Measurements from ENCODE around the gene MED15. TPM values are rescaled to one million over a fixed set of nuclear protein-coding genes. Genes with fewer than 3 reads are reported as not detected.

MED15 gene
- total and polyA plus RNA-seq, 2 of the 4 experiments (the other 2 are of a cell fraction), result 19.0 to 68.8 TPM

GRCh38 chr22:20582171-20582511 is 74.7 kb downstream of the MED15 start:
- H4K8ac ChIP-seq (ENCODE audit: low read depth in 2 of 2, low read length in 2 of 2), result no peak overlapping the region
- ATAC-seq (ENCODE audit: low read depth) (no peak), DNase-seq (no peak)
- no peak overlapping the region for H2BK5ac ChIP-seq (ENCODE audit: low read depth, low read length, poor library complexity, severe bottlenecking)
- no peak overlapping the region for H3K9ac ChIP-seq (ENCODE audit: low read depth, low read length)
- no TSS peak for BruUV-seq (replicated peaks)
- dilution Hi-C loops (cut with HindIII; ENCODE audit: low sequenced_read_pairs, unreplicated experiment), result no loop called here
- H2BK15ac ChIP-seq (ENCODE audit: low read depth, low read length), result no peak overlapping the region
- H3K27ac ChIP-seq (ENCODE audit: insufficient read depth, low read length), result no peak overlapping the region
- no peak for TF ChIP-seq NFE2L2 (IDR thresholded peaks at IDR 0.05; ENCODE audit: low read depth, low read length)
- no peak for TF ChIP-seq MXI1 (IDR thresholded peaks at IDR 0.05; ENCODE audit: borderline replicate concordance, low read depth, low read length)
- no peak overlapping the region for H2BK120ac ChIP-seq (ENCODE audit: low read depth, low read length)
- intact Hi-C loops (cut with micrococcal nuclease), result no loop called here
- no peaks in the 10 kb centered on the region for H3K4me1 ChIP-seq (ENCODE audit: control insufficient read depth, insufficient read depth, low read length)
- no peak overlapping the region for H3K56ac ChIP-seq (ENCODE audit: extremely low read depth, insufficient read depth, low read length)
- no peaks in the 10 kb centered on the region; the same call in 1 of the 2 replicates for H3K9me1 ChIP-seq (ENCODE audit: insufficient read depth, low read length)
- H3K14ac ChIP-seq (replicated peaks; ENCODE audit: low read depth, low read length), result no peak overlapping the region
- no peak overlapping the region for H3K4me2 ChIP-seq (ENCODE audit: low read depth, low read length)
- H2AK9ac ChIP-seq (replicated peaks; ENCODE audit: low read depth, low read length, poor library complexity), result no peak overlapping the region
- no peak overlapping the region for H2BK20ac ChIP-seq (ENCODE audit: low read depth, low read length)
- H3K36me3 ChIP-seq (ENCODE audit: control insufficient read depth, insufficient read depth, low read length), result peaks cover 94% of the 10 kb centered on the region
- H3K4ac ChIP-seq (ENCODE audit: low read depth, low read length), result no peak overlapping the region
- H3K9me3 ChIP-seq (ENCODE audit: control insufficient read depth, insufficient read depth, low read length), result no peaks in the 10 kb centered on the region
- in situ Hi-C loops (cut with MboI; ENCODE audit: low sequenced_read_pairs), result no loop called here
- H3K79me1 ChIP-seq (ENCODE audit: low read depth in 1 of 2, low read length in 2 of 2), result peaks cover 33 to 54% of the 10 kb centered on the region in 2 experiments
- H4K20me1 ChIP-seq (ENCODE audit: insufficient read depth, low read length), result peaks cover 52% of the 10 kb centered on the region
- 100% methylated on average over 1 of the region's 5 CpGs; no CpG with 5 or more reads in 1 of the 2 experiments for WGBS, 2 experiments (ENCODE audit: extremely low coverage in 2 of 2, insufficient read length in 1 of 2)
- no peak overlapping the region for H4K91ac ChIP-seq (ENCODE audit: insufficient read depth, low read depth, low read length)
- no peak overlapping the region for H2AK5ac ChIP-seq (ENCODE audit: low read depth, low read length)
- ChIA-PET POLR2A (ENCODE audit: unreplicated experiment) (no interaction called here), CTCF (no interaction called here)
- H3K4me3 ChIP-seq (ENCODE audit: insufficient read depth, low read depth, low read length), result no peak overlapping the region
- H3K23ac ChIP-seq (ENCODE audit: low read depth, low read length), result no peak overlapping the region
- no peaks in the 10 kb centered on the region for H3K27me3 ChIP-seq (ENCODE audit: control insufficient read depth, insufficient read depth, low read length)
- H2AFZ ChIP-seq (replicated peaks; ENCODE audit: low read length, poor library complexity), result no peak overlapping the region
- no peak overlapping the region for H3K18ac ChIP-seq (ENCODE audit: low read depth, low read length)
- no peak overlapping the region for H4K5ac ChIP-seq (ENCODE audit: low read depth, low read length)

All from IMR-90 (cell line).